Measurements from ENCODE around the gene IL37.

The IL37 gene

DNA sequence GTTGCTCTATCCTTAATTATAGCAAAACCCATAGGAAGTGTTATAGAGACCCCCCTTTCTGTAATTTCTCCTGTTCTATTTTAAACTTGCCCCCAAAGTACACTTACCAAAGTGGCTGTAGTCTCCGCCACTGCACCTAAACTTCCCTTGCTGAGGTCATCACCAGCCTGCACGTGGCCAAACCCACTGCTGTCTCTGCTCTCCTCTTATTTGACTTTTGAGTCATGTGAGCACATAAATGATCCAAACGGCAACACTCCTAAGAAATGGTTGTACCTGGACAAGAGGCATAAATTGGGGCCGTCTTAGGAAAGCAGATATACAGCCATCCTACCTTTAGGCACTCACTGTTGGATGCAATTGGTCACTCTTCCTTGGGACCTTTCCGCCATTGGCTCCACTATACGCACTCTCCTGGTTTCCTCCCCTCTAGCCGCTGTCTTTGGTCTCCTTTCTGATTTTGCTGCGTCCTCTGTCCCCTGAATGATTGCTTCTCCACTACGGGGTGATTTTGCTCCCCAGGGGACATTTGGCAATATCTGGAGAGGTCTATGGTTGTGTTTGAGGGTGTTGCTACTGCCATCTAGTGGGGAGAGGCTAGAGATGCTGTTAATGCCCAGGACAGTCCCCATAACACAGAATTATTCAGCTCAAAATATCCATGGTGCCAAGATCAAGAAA is 47.6 kb downstream of the IL37 start:
- no peak overlapping the region for H3K9ac ChIP-seq
- no peaks in the 10 kb centered on the region for H3K9me3 ChIP-seq (ENCODE audit: control insufficient read depth, low read length)
- no peaks in the 10 kb centered on the region for H3K27me3 ChIP-seq (ENCODE audit: control insufficient read depth, insufficient read depth, low read length)
- no peak overlapping the region for H3K27ac ChIP-seq
- H3K79me2 ChIP-seq: no peaks in the 10 kb centered on the region
- TF ChIP-seq, protein P1, sequence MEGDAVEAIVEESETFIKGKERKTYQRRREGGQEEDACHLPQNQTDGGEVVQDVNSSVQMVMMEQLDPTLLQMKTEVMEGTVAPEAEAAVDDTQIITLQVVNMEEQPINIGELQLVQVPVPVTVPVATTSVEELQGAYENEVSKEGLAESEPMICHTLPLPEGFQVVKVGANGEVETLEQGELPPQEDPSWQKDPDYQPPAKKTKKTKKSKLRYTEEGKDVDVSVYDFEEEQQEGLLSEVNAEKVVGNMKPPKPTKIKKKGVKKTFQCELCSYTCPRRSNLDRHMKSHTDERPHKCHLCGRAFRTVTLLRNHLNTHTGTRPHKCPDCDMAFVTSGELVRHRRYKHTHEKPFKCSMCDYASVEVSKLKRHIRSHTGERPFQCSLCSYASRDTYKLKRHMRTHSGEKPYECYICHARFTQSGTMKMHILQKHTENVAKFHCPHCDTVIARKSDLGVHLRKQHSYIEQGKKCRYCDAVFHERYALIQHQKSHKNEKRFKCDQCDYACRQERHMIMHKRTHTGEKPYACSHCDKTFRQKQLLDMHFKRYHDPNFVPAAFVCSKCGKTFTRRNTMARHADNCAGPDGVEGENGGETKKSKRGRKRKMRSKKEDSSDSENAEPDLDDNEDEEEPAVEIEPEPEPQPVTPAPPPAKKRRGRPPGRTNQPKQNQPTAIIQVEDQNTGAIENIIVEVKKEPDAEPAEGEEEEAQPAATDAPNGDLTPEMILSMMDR (IDR thresholded peaks at IDR 0.05): peak; percentile 82
- H3K36me3 ChIP-seq (ENCODE audit: control insufficient read depth, insufficient read depth, low read length): no peaks in the 10 kb centered on the region
- no peaks in the 10 kb centered on the region for H3K4me1 ChIP-seq
- no peak overlapping the region for H3K4me2 ChIP-seq (ENCODE audit: low read length)
- H3K4me3 ChIP-seq (ENCODE audit: low read depth, low read length): no peak overlapping the region
- H2AFZ ChIP-seq: no peak overlapping the region

DNA sequence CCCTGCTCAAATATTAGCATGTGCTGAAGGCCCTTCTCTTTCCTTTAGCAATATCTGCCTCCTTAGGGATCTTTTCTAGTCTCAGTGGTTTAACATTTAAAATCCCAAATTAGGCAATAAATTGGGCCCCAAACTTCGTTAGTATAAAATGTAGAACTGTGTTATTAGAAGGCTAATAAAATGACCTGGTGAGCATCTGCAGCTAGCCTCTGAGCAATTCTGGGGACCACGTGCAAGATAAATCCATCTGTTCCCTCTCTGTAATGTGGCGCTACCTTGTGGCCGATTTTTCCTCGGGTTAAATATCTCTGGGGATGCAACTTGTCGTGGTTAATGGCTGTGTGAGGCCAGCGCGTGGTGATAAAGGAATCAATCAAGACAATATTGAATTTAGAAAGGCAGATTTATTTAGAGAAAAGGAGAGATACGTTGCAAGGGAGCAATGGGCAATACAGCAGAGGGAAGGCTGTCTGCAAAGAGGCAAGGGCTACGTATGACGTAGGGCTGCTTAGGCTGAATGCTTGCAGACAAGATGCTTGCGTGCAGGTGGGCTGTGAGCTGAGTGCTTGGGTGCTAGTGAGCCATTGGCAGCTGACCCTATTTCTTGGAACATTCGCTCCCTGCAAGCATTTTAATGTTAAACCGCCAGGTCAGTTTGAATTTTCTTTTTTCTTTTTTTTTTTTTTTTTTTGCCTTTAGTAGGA is 48.3 kb downstream of the IL37 start:
- H2AFZ ChIP-seq: no peak overlapping the region
- no peaks in the 10 kb centered on the region for H3K4me1 ChIP-seq
- no peaks in the 10 kb centered on the region for H3K36me3 ChIP-seq (ENCODE audit: control insufficient read depth, insufficient read depth, low read length)
- H3K27ac ChIP-seq: no peak overlapping the region
- H3K4me3 ChIP-seq (ENCODE audit: low read depth, low read length): no peak overlapping the region
- H3K4me2 ChIP-seq (ENCODE audit: low read length): no peak overlapping the region
- H3K27me3 ChIP-seq (ENCODE audit: control insufficient read depth, insufficient read depth, low read length): no peaks in the 10 kb centered on the region
- no peaks in the 10 kb centered on the region for H3K9me3 ChIP-seq (ENCODE audit: control insufficient read depth, low read length)
- TF ChIP-seq, protein P1 (IDR thresholded peaks at IDR 0.05): no peak
- H3K9ac ChIP-seq: no peak overlapping the region
- no peaks in the 10 kb centered on the region for H3K79me2 ChIP-seq

DNA sequence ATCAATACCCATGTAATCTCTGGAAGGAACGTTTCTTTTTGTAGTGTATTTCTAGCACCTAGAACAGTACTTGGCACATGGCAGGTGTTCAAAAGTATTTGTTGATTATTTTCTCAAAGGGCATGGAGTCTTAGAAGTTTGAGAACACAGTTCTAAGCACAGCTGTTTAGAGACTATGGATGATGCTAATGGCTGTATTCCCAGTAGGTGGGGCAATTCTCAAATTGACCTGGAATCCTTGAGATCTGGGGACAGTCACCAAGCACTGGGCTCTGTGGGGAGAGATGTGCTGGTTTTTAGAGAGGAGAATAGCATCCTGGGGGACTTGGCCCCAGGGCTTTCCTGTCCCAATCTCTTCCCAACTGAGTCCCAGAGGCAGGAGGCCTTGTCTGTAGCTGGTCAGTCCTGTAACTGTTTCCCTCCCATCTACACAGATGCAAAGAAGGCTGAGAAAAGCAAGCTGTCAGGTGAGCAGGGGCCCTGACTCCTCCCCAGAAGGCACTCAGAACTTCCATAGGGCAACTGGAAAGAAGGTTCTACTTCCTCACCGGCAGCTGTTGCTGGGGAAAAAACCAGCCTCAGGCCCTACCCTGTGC is 49.4 kb downstream of the IL37 start:
- no peaks in the 10 kb centered on the region for H3K4me1 ChIP-seq
- H2AFZ ChIP-seq: no peak overlapping the region
- no peaks in the 10 kb centered on the region for H3K36me3 ChIP-seq (ENCODE audit: control insufficient read depth, insufficient read depth, low read length)
- TF ChIP-seq, protein P1 (IDR thresholded peaks at IDR 0.05): no peak
- no peak overlapping the region for H3K4me3 ChIP-seq (ENCODE audit: low read depth, low read length)
- no peak overlapping the region for H3K27ac ChIP-seq
- H3K9me3 ChIP-seq (ENCODE audit: control insufficient read depth, low read length): no peaks in the 10 kb centered on the region
- H3K4me2 ChIP-seq (ENCODE audit: low read length): no peak overlapping the region
- no peaks in the 10 kb centered on the region for H3K27me3 ChIP-seq (ENCODE audit: control insufficient read depth, insufficient read depth, low read length)
- no peak overlapping the region for H3K9ac ChIP-seq
- no peaks in the 10 kb centered on the region for H3K79me2 ChIP-seq

DNA sequence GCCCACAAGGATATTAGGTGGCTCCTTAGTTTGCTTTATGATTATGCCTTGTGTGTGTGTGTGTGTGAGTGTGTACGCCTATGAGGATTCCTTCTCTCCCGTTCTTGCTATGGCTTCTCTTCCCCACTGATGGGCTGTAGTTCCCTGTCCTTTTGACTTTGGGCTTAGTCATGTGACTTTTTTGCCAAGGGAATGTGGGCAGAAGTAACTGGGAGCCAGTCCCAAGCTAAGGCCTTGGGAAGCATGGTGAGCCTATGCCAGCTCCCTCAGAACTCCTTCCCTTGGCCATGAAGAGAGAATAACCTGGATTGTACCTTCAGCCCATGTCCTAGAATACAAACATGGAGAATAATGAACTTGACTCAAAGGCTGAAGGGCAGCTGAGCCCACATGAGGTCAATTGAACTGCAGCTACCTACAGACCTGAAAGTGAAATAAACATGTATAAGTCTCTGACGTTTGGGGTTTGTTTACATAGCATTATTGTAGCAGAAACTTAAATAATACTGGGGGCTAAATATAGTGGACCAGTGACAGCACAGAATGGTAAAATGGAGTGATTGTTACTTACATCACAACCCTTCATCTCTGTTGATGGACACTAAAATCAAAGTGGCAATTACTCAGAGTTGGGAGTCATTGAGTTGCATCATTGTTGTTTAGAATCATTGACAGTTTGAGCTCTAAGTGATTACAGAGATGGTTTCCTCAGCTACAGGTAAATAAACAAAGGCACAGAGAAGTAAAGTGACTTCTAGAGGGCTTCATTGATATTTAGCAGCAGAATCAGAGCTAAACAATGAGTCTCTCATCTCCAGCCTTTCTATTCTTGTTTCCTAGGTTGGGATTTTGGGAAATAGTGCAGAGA is 51.6 kb downstream of the IL37 start:
- no peaks in the 10 kb centered on the region for H3K27me3 ChIP-seq (ENCODE audit: control insufficient read depth, insufficient read depth, low read length)
- H3K79me2 ChIP-seq: no peaks in the 10 kb centered on the region
- no peaks in the 10 kb centered on the region for H3K36me3 ChIP-seq (ENCODE audit: control insufficient read depth, insufficient read depth, low read length)
- no peaks in the 10 kb centered on the region for H3K9me3 ChIP-seq (ENCODE audit: control insufficient read depth, low read length)
- no peak overlapping the region for H2AFZ ChIP-seq
- H3K4me2 ChIP-seq (ENCODE audit: low read length): no peak overlapping the region
- no peak overlapping the region for H3K27ac ChIP-seq
- TF ChIP-seq, protein P1 (IDR thresholded peaks at IDR 0.05): no peak
- no peak overlapping the region for H3K9ac ChIP-seq
- no peak overlapping the region for H3K4me3 ChIP-seq (ENCODE audit: low read depth, low read length)
- H3K4me1 ChIP-seq: no peaks in the 10 kb centered on the region

Measured in parathyroid adenoma (tissue), 2 donors.